ENCODE results near the gene NPL.

DNA sequence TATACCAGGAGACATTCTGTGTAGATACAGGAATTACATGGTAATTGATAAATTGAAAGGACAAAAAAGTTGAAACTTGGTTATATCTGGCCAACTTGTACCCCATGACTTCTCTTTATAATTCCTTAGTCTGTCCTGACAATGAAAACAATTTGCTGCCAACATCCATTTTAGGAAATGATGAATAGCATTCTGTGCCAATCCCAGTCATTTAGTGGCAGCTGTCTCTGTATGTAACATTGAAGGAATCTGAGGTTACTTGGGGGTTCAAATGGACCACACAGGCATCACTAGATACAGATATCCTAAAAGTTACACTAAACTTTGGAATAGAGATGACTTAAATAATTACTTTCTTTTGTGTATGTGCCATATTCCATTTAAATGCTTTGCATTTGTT is 87.8 kb downstream of the NPL start:
- TF ChIP-seq, protein P1, sequence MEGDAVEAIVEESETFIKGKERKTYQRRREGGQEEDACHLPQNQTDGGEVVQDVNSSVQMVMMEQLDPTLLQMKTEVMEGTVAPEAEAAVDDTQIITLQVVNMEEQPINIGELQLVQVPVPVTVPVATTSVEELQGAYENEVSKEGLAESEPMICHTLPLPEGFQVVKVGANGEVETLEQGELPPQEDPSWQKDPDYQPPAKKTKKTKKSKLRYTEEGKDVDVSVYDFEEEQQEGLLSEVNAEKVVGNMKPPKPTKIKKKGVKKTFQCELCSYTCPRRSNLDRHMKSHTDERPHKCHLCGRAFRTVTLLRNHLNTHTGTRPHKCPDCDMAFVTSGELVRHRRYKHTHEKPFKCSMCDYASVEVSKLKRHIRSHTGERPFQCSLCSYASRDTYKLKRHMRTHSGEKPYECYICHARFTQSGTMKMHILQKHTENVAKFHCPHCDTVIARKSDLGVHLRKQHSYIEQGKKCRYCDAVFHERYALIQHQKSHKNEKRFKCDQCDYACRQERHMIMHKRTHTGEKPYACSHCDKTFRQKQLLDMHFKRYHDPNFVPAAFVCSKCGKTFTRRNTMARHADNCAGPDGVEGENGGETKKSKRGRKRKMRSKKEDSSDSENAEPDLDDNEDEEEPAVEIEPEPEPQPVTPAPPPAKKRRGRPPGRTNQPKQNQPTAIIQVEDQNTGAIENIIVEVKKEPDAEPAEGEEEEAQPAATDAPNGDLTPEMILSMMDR (conservative IDR thresholded peaks at IDR 0.05; ENCODE audit: low read length) = no peak
- no peak for TF ChIP-seq EZH2phosphoT487 (IDR thresholded peaks at IDR 0.05; ENCODE audit: borderline replicate concordance, low read depth, low read length)

Measured in OCI-LY7 (cell line).